ENCODE data around the gene REC8. TPM values are rescaled to one million over a fixed set of nuclear protein-coding genes. Genes with fewer than 3 reads are reported as not detected.
A peak's percentile ranks its signal among the peaks of the same experiment; 100 is the strongest.

The REC8 gene
- total RNA-seq, 2 experiments from 2014 or later: 55.1 to 60.7 TPM

GRCh38 chr14:24155100-24155499 is 16.8 kb upstream of the REC8 start:
- POLR2A ChIA-PET: interaction anchor here (1.2 to 4.1 kb wide), 3 partner anchors 8 to 19 kb away, joined by 3 to 25 read pairs (median 3); partner anchors contain the start of genes PSME1, PSME2 and RNF31
- Mint-ChIP-seq H3K36me3 (peaks cover 55% of the 10 kb centered on the region), H3K4me3 (no peak overlapping the region), H3K27ac (peak overlapping the region; percentile 46), H3K9me3 (no peaks in the 10 kb centered on the region), H3K4me1 (peaks cover 15% of the 10 kb centered on the region), H3K27me3 (no peaks in the 10 kb centered on the region)
- no peak for DNase-seq
- ATAC-seq (ENCODE audit: low read depth): no peak

GRCh38 chr14:24156840-24157239 is 15.0 kb upstream of the REC8 start:
- ATAC-seq (ENCODE audit: low read depth) (no peak), DNase-seq (no peak)
- Mint-ChIP-seq H3K27ac (peak overlapping the region; percentile 76), H3K36me3 (peaks cover 58% of the 10 kb centered on the region), H3K4me3 (no peak overlapping the region), H3K27me3 (no peaks in the 10 kb centered on the region), H3K9me3 (no peaks in the 10 kb centered on the region), H3K4me1 (peaks cover 22% of the 10 kb centered on the region)
- POLR2A ChIA-PET: interaction anchor here (1.2 to 4.1 kb wide), 2 partner anchors 10 to 20 kb away, joined by 3 to 25 read pairs; partner anchors contain the start of genes PSME1, PSME2 and RNF31

- Mint-ChIP-seq H3K4me1 (peaks cover 24% of the 10 kb centered on the region), H3K27me3 (no peaks in the 10 kb centered on the region), H3K4me3 (no peak overlapping the region), H3K9me3 (no peaks in the 10 kb centered on the region), H3K36me3 (peaks cover 60% of the 10 kb centered on the region), H3K27ac (peak overlapping the region; percentile 63)
- POLR2A ChIA-PET: interaction anchor here (4.1 kb wide), 1 partner anchor 11 kb away, joined by 25 read pairs; the partner anchor contains the start of genes PSME2 and RNF31
- ATAC-seq (ENCODE audit: low read depth) (no peak), DNase-seq (no peak)
Measured at GRCh38 chr14:24157331-24157730, 14.5 kb upstream of the REC8 start.

- ATAC-seq (ENCODE audit: low read depth) (no peak), DNase-seq (no peak)
- peaks cover 70% of the 10 kb centered on the region for H3K36me3 Mint-ChIP-seq
- peaks cover 39% of the 10 kb centered on the region for H3K4me1 Mint-ChIP-seq
- H3K4me3 Mint-ChIP-seq: peak overlapping the region; percentile 37
- no peaks in the 10 kb centered on the region for H3K9me3 Mint-ChIP-seq
- H3K27me3 Mint-ChIP-seq: no peaks in the 10 kb centered on the region
- POLR2A ChIA-PET: interaction anchor here (0.6 to 4.8 kb wide), 20 partner anchors 12 to 151 kb away, joined by 3 to 347 read pairs (median 12); partner anchors contain the start of genes CARMIL3, CHMP4A, DCAF11 and EMC9
- peak overlapping the region; percentile 100 for H3K27ac Mint-ChIP-seq
Measured at GRCh38 chr14:24159777-24160498, 11.9 kb upstream of the REC8 start.

- DNase-seq (no peak), ATAC-seq (ENCODE audit: low read depth) (no peak)
- POLR2A ChIA-PET: interaction anchor here (0.8 to 4.8 kb wide), 26 partner anchors 11 to 270 kb away, joined by 3 to 347 read pairs (median 14); partner anchors contain the start of genes CARMIL3, CBLN3, CHMP4A and DCAF11
- Mint-ChIP-seq H3K27ac (peak overlapping the region; percentile 100), H3K9me3 (no peaks in the 10 kb centered on the region), H3K4me3 (peak overlapping the region; percentile 37), H3K36me3 (peaks cover 72% of the 10 kb centered on the region), H3K27me3 (no peaks in the 10 kb centered on the region), H3K4me1 (peaks cover 43% of the 10 kb centered on the region)
Measured at GRCh38 chr14:24160499-24160849, 11.4 kb upstream of the REC8 start.

GRCh38 chr14:24160850-24161804 is 10.8 kb upstream of the REC8 start, which contains the start of gene IRF9:
Gene IRF9 (plus strand): TSS chr14:24161265. CDS start chr14:24162145, 880 bp downstream.
- H3K9me3 Mint-ChIP-seq: no peaks in the 10 kb centered on the region
- POLR2A ChIA-PET: interaction anchor here (0.6 to 4.8 kb wide), 34 partner anchors 11 to 551 kb away, joined by 3 to 347 read pairs (median 11); partner anchors contain the start of genes CARMIL3, CBLN3, CHMP4A and CIDEB
- peak within 1 kb of the TSS; percentile 100 for H3K27ac Mint-ChIP-seq
- H3K4me3 Mint-ChIP-seq: peak within 1 kb of the TSS; percentile 97
- peaks cover 47% of the 10 kb centered on the region for H3K4me1 Mint-ChIP-seq
- H3K27me3 Mint-ChIP-seq: no peaks in the 10 kb centered on the region
- peaks cover 73% of the 10 kb centered on the region for H3K36me3 Mint-ChIP-seq
- ATAC-seq (ENCODE audit: low read depth) (peak; percentile 87), DNase-seq (peak; percentile 98)

GRCh38 chr14:24162093-24162492 is 9.8 kb upstream of the REC8 start:
- POLR2A ChIA-PET: interaction anchor here (0.6 to 4.8 kb wide), 28 partner anchors 10 to 268 kb away, joined by 3 to 347 read pairs (median 12); partner anchors contain the start of genes CARMIL3, CBLN3, CHMP4A and CIDEB
- ATAC-seq (ENCODE audit: low read depth) (no peak), DNase-seq (no peak)
- H3K27me3 Mint-ChIP-seq: no peaks in the 10 kb centered on the region
- H3K4me3 Mint-ChIP-seq: peak overlapping the region; percentile 97
- peaks cover 50% of the 10 kb centered on the region for H3K4me1 Mint-ChIP-seq
- peak overlapping the region; percentile 100 for H3K27ac Mint-ChIP-seq
- no peaks in the 10 kb centered on the region for H3K9me3 Mint-ChIP-seq
- H3K36me3 Mint-ChIP-seq: peaks cover 69% of the 10 kb centered on the region

GRCh38 chr14:24164518-24164991 is 7.3 kb upstream of the REC8 start:
- ATAC-seq (ENCODE audit: low read depth) (no peak), DNase-seq (no peak)
- POLR2A ChIA-PET: interaction anchor here (1.0 to 2.3 kb wide), 12 partner anchors 11 to 82 kb away, joined by 3 to 15 read pairs (median 6); partner anchors contain the start of genes DCAF11, EMC9, FITM1 and IPO4
- no peaks in the 10 kb centered on the region for H3K9me3 Mint-ChIP-seq
- no peaks in the 10 kb centered on the region for H3K27me3 Mint-ChIP-seq
- H3K27ac Mint-ChIP-seq: peak overlapping the region; percentile 100
- peaks cover 56% of the 10 kb centered on the region for H3K4me1 Mint-ChIP-seq
- H3K36me3 Mint-ChIP-seq: peaks cover 69% of the 10 kb centered on the region
- no peak overlapping the region for H3K4me3 Mint-ChIP-seq

GRCh38 chr14:24165785-24166184 is 6.1 kb upstream of the REC8 start:
- H3K27me3 Mint-ChIP-seq: no peaks in the 10 kb centered on the region
- ATAC-seq (ENCODE audit: low read depth) (no peak), DNase-seq (no peak)
- POLR2A ChIA-PET: interaction anchor here (0.9 to 2.3 kb wide), 9 partner anchors 14 to 105 kb away, joined by 3 to 15 read pairs (median 6); partner anchors contain the start of genes DCAF11, EMC9, IPO4 and NRL
- H3K27ac Mint-ChIP-seq: no peak overlapping the region
- peaks cover 50% of the 10 kb centered on the region for H3K4me1 Mint-ChIP-seq
- H3K4me3 Mint-ChIP-seq: no peak overlapping the region
- peaks cover 66% of the 10 kb centered on the region for H3K36me3 Mint-ChIP-seq
- H3K9me3 Mint-ChIP-seq: no peaks in the 10 kb centered on the region

GRCh38 chr14:24167469-24168114 is 4.3 kb upstream of the REC8 start:
- Mint-ChIP-seq H3K4me3 (no peak overlapping the region), H3K27ac (peak overlapping the region; percentile 21), H3K4me1 (peaks cover 43% of the 10 kb centered on the region), H3K36me3 (peaks cover 53% of the 10 kb centered on the region), H3K9me3 (no peaks in the 10 kb centered on the region), H3K27me3 (no peaks in the 10 kb centered on the region)
- DNase-seq (no peak), ATAC-seq (ENCODE audit: low read depth) (no peak)
- POLR2A ChIA-PET: interaction anchor here (1.5 kb wide), 1 partner anchor 28 kb away, joined by 9 read pairs; the partner anchor contains the start of gene TM9SF1

- H3K4me3 Mint-ChIP-seq: peak overlapping the region; percentile 93
- no peaks in the 10 kb centered on the region for H3K9me3 Mint-ChIP-seq
- peak overlapping the region; percentile 60 for H3K27ac Mint-ChIP-seq
- no peaks in the 10 kb centered on the region for H3K27me3 Mint-ChIP-seq
- DNase-seq (no peak), ATAC-seq (ENCODE audit: low read depth) (no peak)
- peaks cover 16% of the 10 kb centered on the region for H3K4me1 Mint-ChIP-seq
- peaks cover 30% of the 10 kb centered on the region for H3K36me3 Mint-ChIP-seq
- POLR2A ChIA-PET: interaction anchor here (1.0 to 4.7 kb wide), 8 partner anchors 8 to 41 kb away, joined by 3 to 82 read pairs (median 10); partner anchors contain the start of genes CHMP4A, IPO4, IRF9 and RNF31
Measured at GRCh38 chr14:24172261-24172860, 481 bp downstream of the REC8 start.

All from activated naive CD8-positive, alpha-beta T cell treated with anti-CD3 and anti-CD28 coated beads, Interleukin-2, amount 10 ng/mL, durations not matched to agents 7 days and 5 days (primary cell).